ENCODE measurements around the gene CTCFL.
"Not testable (repeated sequence)": the region's sequence is repeated elsewhere in the genome, so short reads cannot be mapped to it uniquely, and the experiment has no call there.

CTCFL gene

DNA sequence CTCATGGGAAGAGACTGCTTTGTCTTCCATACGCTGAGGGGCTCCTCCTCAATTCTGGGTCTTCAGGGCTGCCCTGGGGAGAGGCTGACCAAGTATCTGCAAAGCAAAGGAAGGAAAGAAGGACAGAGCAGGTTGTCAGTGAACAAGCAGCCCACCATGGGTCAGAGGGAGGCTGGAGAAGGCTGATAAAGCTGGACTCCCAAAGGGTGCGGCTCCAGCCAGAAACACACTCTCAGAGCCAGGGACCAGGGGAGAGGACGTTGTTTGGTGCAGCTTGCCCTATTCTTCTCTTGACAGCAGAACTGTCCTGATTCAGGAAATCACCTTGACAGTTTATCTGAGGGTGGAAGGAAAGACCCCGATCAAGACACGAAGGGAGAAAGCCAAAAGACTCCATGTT, 10.4 kb upstream of the CTCFL start:
- no peak for DNase-seq

DNA sequence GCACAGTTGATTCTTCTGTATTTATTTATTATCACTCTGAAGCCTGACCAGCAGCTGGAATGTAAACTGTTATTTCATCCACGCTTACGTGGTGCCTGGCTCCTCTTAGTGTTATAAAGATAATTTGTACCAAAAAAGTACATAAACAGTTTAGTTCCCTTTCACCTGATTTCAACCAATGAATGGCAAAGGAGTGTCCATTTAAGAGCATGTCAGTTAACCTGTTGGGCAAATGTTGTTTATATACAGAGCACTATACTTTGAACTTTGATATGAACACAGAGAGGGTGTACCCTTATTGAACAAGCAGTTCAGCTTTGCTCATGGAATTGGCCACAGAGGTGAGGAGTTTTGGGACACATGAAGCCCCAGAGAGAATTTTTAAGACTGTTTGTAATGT, 7.2 kb upstream of the CTCFL start:
- DNase-seq = no peak

DNA sequence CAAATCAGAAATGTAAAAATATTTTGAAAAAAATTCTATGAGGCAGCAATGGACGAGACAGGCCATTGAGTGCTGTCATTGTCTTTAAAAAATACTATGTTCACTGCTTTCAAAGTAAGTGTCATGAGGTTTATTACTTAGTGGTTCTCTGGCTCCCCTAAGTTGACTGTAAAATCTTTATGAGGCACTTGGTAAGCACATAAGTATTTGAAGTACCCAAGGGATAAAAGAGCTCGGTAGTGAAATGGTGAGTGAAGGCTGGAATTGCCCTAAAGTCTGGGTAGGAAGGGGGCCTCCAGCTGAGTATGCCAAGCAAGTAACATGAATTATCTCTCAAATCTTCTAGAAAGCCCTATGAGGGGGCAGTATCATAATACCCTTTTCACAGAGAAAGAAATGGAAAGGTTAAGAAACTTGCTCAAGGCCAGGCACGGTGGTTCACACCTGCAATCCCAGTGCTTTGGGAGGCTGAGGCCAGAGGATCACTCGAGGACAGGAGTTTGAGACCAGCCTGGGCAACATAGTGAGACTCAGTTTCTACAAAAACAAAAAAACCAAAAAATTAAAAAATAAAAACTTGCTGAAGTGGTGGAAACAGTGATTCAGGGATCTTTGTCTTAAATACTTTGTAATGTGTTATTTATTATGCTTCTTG, 5.5 kb upstream of the CTCFL start:
- no peak for DNase-seq

DNA sequence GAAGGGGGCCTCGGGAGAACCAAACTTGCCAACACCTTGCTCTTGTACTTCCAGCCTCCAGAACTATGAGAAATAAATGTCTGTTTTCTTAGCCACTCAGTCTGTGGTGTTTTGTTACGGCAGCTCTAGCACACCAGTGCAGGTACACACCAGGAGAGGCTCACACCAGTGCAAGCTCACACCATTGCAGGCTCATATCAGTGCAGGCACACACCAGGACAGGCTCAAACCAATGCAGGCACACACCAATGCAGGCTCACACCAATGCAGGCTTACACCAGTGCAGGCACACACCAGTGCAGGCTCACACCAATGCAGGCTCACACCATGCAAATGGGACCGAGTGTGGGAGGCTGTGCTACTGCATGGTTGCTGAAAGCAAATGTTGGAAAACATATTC, 4.9 kb upstream of the CTCFL start:
- no peak for DNase-seq

DNA sequence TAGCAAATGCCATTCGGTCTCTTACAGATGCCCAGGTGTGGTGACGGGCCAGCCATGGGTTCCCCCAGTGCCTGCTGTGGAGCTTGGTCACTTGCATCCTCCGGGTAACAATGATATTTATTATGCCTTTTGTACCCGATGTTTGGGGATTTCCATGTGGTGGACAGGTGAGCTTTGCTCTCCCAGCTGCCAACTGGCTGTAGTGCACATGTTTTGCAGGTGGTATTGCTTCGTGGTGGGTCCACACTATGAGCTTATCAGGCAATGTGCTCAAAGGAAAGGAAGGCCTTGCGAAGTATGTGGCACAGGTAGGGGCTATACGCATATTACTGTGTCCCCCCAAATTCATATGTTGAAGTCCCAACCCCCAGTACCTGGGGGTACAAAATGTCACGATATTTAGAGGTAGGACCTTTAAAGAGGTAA, 4.2 kb upstream of the CTCFL start:
- no peak for DNase-seq

DNA sequence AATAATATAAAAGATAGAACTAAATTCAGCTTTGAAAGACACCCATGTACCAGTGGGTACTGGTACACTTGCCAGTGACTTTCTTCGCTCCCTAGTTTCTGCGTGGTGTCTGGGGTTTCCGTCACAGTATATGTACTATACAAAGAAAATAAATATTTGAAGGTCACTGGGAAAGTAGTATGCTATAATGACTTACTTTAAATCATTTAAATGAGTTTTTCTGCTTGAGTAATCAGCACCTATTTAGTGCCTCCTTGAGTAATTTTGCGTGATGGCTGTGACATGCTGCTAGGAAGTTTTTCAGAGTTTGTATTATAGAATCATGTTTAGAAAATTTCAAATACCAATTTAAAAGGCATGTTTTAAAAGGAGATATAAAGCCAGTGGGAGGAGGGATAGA, 3.2 kb upstream of the CTCFL start:
- DNase-seq = no peak

DNA sequence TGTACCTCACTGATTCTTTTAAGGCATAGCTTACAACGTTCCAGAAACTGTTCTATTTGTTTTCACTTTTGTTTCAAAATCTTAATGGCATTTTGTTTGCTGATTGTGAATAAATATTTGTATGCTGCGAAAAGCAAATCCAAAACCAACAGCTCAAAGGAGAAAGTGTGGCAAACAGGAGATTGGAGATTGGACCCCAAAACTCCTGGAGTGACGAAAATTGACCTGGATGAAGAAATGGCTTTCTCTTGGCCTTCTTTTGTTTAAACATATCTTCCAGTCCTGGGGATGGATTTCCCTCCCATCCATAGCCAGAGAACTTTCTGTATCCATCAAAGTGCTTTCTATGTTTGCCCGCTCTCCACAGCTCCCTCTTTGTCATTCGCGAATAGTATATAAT, 2.8 kb upstream of the CTCFL start:
- no peak for DNase-seq

DNA sequence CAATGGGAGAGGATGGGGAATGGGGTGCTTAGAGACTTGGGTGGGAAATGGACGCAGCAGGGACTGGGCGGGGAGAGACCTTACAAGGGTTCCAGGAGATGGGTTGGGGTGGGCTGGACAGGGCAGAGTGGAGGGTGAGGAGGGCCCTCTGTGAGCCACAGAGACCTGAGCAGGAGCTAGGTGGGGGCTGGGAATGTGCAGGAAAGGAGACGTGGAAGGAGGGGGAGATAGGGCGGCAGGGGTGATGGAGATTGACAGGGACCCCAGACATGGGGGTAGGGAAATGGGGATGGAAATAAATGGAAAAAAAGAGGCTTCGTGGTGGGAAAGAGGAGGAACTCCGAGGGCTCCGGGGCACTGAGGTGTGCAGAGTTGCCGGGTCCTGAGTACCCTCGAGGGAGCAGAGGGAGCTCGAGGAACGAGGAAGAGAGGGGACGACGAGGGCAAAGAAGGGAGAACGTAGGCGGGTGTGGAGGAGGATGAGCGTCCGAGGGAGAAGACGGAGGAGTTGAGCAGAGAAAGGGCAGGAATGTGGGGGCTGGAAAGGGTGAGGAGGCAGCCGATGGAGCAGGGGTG, 2.0 kb upstream of the CTCFL start:
- no peak for DNase-seq

DNA sequence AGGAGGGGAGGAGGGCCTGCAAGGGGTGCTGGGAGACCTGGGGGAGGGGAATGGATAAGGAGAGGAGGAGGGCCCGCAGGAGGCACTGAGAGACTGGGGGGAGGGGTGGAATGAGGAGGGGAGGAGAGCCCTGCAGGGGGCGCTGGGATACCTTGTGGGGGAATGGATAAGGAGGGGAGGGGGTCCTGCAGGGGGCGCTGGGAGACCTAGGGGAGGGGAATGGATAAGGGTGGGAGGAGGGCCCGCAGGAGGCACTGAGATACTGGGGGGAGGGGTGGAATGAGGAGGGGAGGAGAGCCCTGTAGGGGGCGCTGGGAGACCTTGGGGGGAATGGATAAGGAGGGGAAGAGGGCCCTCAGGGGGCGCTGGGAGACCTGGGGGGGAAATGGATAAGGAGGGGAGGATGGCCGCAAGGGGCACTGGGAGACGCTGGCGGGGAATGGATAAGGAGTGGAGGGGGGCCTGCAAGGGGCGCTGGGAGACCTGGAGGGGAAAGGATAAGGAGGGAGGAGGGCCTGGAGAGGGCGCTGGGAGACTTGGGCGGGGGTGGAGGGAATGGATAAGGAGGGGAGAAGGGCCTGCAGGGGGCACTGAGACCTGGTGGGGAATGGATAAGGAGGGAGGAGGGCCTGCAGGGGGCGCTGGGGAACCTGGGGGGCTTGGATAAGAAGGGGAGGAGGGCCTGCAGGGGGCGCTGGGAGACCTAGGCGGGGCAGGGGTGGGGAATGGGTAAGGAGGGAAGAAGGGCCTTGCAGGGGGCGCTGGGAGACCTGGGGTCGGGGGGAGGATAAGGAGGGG, 1.3 kb upstream of the CTCFL start:
- DNase-seq = no peak

DNA sequence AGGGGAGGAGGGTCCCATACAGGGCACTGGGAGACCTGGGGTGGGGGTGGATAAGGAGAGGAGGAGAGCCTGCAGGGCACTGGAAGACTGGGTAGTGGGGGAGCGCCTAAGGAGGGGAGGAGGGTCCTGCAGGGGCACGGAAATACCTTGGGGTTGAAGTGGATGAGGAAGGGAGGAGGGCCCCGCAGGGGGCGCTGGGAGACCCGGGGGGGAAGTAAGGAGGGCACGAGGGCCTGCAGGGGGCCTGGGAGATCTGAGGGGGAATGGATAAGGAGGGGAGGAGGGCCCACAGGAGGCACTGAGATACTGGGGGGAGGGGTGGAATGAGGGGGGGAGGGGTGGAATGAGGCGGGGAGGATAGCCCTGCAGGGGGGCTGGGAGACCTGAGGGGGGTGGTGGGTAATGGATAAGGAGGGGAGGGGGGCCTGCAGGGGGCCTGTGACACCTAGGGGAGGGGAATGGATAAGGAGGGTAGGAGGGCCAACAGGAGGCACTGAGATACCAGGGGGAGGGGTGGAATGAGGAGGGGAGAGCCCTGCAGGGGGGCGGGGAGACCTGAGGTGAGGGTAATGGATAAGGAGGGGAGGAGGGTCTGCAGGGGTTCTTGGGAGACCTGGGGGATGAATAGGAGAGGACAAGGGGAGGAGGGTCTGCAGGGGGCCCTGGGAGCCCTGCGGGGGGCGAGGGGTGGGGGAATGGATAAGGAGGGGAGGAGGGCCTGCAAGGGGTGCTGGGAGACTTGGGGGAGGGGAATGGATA, 567 bp upstream of the CTCFL start:
- DNase-seq = no peak

DNA sequence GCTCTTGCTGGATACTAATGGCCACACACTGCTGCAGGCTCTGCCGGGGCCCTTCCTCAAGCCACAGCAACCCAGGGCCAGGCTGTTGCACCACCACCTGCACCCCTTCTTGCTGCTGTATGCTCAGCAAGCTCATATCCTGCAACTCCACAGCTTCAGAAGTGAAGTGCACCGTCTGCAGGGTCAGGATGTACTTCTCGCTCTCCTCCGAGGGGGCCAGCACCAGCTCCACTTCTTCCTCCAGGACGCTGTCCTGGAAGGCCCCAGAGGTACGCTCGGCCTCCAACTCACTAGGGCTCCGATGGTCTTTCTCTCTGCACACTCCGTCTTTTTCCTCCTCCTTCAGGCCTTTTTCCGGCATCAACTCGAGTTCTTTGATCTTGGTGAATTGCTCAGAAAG, 1.2 kb downstream of the CTCFL start:
- no peak for DNase-seq

DNA sequence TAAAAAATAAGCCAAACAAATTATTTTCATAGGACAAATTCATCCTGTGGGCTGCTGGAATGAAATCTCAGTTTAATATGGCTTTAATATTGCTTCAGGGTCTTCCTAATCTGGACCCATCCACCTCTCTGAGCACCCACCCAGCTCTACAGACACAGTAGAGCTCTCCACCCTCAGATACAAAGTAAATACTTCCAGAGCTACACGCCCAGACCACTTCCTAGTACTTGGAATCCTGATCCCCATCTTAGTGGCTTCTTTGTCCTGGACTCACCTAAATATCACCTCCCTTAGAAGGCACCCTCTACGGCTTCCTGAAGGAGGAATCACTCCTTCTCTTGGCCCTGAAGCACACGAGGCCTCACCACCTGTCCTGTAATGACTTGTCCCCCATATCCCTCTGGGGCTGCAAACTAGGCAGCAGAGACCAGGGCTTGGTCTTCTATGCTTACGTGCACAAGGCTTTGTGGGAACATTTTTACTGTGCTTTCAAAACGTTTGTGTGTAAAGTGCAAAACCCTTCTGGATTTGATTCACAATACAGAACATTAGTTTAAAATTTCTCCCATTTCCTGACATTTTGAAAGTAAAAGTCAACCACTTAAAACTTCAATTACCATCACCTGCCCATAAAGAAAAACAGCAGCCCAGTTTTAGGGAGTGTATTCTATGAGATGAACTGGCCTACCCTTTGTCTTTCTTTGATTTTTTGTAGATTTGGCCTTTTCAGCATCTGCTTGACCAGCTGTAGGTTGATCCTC, 2.4 kb downstream of the CTCFL start:
- no peak for DNase-seq

DNA sequence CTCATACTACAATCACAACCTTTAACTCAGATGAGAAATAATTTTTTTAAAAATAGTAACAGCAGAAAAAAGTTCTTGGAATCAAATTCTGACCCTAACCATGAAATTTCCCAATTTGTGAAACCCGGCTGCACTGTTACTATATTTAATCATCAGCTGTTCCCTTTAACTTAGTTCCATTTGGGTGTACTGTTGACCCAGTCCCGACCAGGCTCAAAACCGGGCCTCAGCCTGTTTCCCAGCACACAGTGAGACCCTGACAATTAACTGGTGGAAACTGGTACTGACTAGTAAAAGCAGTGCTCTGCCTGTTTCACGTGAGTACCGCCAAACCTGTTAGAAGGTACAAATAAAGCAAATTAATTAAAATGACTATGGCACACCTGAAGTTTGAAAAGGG, 7.0 kb downstream of the CTCFL start:
- no peak for DNase-seq

DNA sequence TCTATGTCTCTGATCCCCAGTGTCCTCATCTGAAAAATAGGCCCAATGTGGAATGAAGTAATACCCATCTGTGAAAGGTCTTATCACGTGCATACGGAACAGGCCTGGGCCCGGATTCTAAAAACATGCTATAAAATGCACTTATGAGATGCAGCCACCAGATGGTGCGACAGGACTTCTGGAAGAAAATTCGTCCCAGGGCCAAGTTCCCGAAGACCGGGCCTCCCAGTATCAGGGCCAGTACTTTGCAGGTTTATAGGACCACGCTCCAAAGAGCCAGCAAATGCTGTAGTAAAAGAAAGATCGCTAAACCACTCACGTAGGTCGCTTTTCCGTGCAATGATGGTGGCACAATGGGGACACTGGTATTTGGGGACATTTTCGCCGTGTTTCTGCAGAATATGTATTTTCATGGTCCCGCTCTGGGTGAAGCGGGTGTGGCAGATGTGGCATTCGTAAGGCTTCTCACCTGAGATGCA, 10.6 kb downstream of the CTCFL start:
- DNase-seq = peak; percentile 25

DNA sequence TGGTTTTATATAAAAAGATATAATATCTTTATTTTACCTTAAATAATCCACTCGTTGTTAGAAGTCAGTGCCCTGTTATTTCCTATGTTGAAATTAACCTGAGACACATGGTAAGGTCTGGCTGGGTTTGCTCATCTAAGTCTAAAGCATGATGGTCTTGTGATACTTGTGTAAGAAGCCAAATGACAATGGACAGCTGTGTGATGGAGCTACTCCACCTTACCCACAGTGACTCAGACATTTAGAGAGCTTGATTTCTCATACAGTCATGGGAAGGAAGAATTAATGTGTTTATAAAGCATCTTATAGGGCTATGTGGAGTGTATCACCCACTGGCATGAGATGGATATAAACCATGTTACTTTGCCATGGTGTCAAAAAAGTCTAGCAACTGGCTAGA, 11.7 kb downstream of the CTCFL start:
- no peak for DNase-seq

DNA sequence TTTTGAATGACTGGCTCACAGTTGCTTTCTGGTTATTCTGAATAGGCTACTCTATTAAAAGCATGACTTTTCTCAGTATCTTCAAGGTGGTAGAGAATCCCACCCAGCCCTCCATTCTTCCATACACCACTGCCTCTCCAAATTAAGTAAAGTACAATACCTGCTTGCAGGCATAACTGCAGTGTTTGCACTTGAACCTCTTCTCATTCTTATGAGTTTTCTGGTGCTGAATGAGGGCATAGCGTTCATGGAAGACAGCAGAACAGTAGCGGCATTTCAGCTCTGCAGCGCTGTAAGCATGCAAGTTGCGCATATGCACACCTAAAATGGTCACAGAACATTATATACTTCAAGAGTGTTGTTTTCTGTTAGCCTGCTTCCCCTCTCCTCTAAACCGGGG, 12.5 kb downstream of the CTCFL start:
- DNase-seq = no peak

DNA sequence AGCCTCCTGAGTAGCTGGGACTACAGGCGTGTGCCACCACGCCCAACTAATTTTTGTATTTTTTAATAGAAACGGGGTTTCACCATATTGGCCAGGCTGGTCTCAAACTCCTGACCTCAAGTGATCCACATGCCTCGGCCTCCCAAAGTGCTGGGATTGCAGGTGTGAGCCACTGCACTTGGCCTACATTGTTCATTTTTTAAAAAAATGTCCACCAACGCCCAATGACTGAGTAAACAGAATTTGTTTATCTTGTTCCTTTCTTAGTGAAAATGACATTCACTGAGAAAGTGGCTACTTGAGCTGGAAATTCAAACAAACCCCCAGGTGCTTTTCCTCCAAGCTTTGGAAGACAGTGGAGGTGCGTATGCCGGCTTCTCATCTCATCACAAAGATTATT, 13.2 kb downstream of the CTCFL start:
- not testable (repeated sequence) for DNase-seq

DNA sequence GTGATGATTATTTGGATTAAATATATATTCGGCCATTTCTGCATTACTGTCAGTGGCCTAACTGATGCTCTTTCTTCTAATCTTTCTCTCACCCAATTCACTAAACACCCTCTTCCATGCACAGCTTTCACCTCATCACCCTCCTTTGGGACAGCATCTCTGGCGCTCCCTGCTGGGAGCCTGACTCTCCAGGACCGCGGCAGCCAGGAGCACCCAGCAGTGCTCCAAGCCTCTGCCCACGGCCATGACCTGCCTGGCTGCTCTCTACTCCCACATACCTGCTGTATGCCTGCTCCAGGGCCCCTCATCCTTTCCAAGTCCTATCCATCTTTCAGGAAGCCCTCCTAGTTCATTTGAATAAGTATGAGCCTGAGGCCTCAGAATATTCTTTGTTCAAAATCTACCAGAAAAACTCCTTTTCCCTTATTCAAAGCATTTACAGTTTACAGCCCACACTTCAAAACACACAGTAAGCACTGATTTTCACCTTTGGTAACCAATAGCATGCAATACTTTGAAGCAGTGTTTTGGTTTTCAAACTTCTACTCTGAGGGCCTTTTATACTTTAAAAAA, 15.2 kb downstream of the CTCFL start:
- DNase-seq = no peak

DNA sequence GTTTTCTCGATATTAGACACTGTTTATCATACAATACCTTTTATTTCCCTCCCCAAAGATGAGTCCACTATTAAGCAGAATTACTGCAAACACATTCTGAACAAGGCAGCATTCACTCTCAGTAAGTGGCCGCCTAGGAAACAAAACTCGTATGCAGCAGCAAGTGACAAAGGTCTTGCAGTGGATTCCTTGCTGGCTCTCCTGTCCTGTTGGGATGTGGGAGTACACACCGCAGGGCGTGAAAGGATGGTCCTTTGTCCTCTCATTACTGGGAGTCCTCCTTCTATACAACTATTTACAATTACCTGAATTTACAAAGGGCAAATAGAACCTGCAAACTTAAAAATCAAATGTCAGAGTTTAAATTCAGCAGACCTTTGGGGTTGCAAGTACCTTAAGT, 16.1 kb downstream of the CTCFL start:
- DNase-seq = no peak

DNA sequence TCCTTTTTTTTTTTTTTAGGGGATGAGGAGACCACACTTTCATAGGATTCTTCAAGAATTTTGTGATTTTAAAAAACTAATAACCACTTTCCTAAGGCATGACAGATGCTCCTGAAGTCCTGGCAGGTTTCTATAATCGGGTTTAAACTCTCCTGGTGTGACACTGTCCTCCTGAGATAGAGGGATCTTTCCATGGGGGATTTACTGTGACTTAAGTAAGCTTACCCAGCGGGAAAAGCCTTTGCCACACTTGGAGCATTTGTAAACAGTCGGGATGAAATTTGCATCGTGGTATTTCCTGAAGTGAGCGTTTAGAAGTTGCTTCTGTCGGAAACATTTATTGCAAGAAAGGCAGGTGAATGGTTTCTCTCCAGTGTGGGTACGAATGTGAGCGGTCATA, 16.6 kb downstream of the CTCFL start:
- no peak for DNase-seq

DNA sequence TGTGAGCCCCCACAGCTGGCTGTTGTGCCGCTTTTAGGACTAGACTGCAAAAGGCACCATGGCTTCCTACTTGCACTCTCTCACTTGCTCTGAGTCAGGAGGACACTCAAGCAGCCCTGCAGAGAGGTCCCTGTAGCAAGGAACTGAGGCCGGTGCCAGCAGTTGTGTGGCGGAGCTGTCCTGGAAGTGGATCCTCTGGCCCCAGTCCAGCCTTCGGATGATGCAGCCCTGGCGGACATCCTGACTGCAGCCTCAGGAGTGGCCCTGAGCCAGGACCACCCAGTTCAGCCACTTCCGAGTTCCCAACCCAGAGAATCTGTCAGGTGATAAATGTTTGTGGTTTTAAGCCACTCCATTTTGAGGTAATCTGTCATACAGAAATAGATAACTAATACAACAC, 17.5 kb downstream of the CTCFL start:
- no peak for DNase-seq

DNA sequence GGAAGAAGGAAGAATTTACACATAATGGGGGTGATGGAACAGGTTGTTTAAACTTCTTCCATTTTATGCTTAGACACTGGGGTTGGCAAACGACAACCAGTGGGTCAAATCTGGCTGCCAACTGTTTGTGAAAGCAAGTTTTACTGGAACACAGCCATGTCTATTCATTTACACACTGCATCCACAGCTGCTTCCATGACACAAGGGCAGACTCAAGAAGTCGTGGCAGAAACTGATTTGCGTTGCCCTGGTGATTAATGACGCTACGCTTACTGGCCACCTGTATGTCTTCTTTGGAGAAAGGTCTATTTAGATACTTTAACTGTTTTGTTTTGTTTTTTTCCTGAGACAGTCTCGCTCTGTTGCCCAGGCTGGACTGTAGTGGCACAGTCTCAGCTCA, 19.0 kb downstream of the CTCFL start:
- no peak for DNase-seq
